ENCODE measurements around the gene LMOD1.

GRCh38 chr1:201896951-201897391 is 49.4 kb downstream of the LMOD1 start:
- TF ChIP-seq POLR2A (IDR thresholded peaks at IDR 0.05; ENCODE audit: low read depth, low read length) (no peak), POLR2AphosphoS5 (IDR thresholded peaks at IDR 0.05; ENCODE audit: low read depth, low read length) (no peak)
